Hepatocyte (in vitro differentiated cells): Measurements from ENCODE around the gene FIZ1.

Experiments used
- EZH2 ChIP-seq: fragments of 200-600 bp; sonication (generic); IDR thresholded peaks from 2 replicates; pipeline ENCODE4 v1.6.1; 2016; ENCODE audit warnings: antibody characterized with exemption, mild to moderate bottlenecking, borderline replicate concordance
- EZH2phosphoT487 ChIP-seq: fragments of 200-600 bp; sonication (generic); IDR thresholded peaks from one replicate; pipeline ENCODE4 v1.6.1; 2018; ENCODE audit warnings: antibody characterized with exemption, mild to moderate bottlenecking, low read depth, moderate library complexity; ENCODE audit not compliant: unreplicated experiment, severe bottlenecking
- TF ChIP-seq, protein P1 (sequence below): fragments of 200-600 bp; sonication (generic); IDR thresholded peaks from 2 replicates; pipeline ENCODE4 v1.5.1; 2016; ENCODE audit warnings: antibody characterized with exemption, mild to moderate bottlenecking; ENCODE audit not compliant: poor library complexity

- TF ChIP-seq, protein P1, sequence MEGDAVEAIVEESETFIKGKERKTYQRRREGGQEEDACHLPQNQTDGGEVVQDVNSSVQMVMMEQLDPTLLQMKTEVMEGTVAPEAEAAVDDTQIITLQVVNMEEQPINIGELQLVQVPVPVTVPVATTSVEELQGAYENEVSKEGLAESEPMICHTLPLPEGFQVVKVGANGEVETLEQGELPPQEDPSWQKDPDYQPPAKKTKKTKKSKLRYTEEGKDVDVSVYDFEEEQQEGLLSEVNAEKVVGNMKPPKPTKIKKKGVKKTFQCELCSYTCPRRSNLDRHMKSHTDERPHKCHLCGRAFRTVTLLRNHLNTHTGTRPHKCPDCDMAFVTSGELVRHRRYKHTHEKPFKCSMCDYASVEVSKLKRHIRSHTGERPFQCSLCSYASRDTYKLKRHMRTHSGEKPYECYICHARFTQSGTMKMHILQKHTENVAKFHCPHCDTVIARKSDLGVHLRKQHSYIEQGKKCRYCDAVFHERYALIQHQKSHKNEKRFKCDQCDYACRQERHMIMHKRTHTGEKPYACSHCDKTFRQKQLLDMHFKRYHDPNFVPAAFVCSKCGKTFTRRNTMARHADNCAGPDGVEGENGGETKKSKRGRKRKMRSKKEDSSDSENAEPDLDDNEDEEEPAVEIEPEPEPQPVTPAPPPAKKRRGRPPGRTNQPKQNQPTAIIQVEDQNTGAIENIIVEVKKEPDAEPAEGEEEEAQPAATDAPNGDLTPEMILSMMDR: no peak
- TF ChIP-seq EZH2phosphoT487 (no peak), EZH2 (no peak)
Measured at GRCh38 chr19:55645512-55645881, 46.2 kb upstream of the FIZ1 start.
